Right lobe of liver (tissue), 6 donors: ENCODE results near the gene AFF2. TPM values are rescaled to one million over a fixed set of nuclear protein-coding genes. Genes with fewer than 3 reads are reported as not detected.

Experiments used
- ATAC-seq, 4 donors: fragments of 200-7000 bp; cut with Tn5 transposase; one replicate each; pipeline ENCODE4 v1.9.1; 2020; ENCODE audit warnings: mild to moderate bottlenecking in 4 of 4, moderate library complexity in 4 of 4
- DNase-seq, 3 donors: peaks; one replicate each; pipeline ENCODE4 v3.0.0-alpha.2; 2020
- H3K27ac ChIP-seq, 3 donors: fragments of 200-600 bp; one replicate each; pipeline ENCODE4 v1.8.0; 2022
- H3K27me3 ChIP-seq, 2 donors: fragments of 200-600 bp; one replicate each; pipeline ENCODE4 v1.8.0; 2022
- H3K36me3 ChIP-seq, 4 donors: fragments of 200-600 bp; sonication (generic) in 1 of 4; one replicate each; pipeline versions ENCODE4 v1.5.1 to v1.8.0; 2017 to 2022; ENCODE audit warnings: control low read depth in 1 of 4
- H3K4me1 ChIP-seq, 4 donors: fragments of 200-600 bp; sonication (generic) in 1 of 4; one replicate each; pipeline versions ENCODE4 v1.5.1 to v1.8.0; 2017 to 2022; ENCODE audit warnings: control low read depth in 1 of 4
- H3K4me3 ChIP-seq, 3 donors: fragments of 200-600 bp; one replicate each; pipeline ENCODE4 v1.8.0; 2022
- H3K9me3 ChIP-seq, 4 donors: fragments of 200-600 bp; sonication (generic) in 1 of 4; one replicate each; pipeline versions ENCODE4 v1.5.1 to v1.8.0; 2017 to 2022; ENCODE audit warnings: control low read depth in 1 of 4
- POLR2A ChIP-seq: fragments of 450-650 bp; IDR thresholded peaks from one replicate; pipeline ENCODE4 v1.6.1; 2017; ENCODE audit warnings: antibody characterized with exemption, mild to moderate bottlenecking
- WGBS: methylation state at CpG from one replicate; pipeline ENCODE4 v1.1.6; 2018; ENCODE audit warnings: low coverage, low lambda C conversion rate; ENCODE audit not compliant: insufficient coverage; ENCODE audit errors: missing lambda C conversion rate; 5-methylcytosine and 5-hydroxymethylcytosine counted together
- intact Hi-C, 2 donors: fragments of 100-400 bp; cut with DNase I; formaldehyde crosslinking; loops; one replicate each; pipeline versions ENCODE4 v1.11.2 to v1.14.1; 2022
- total RNA-seq, 6 experiments: library from RNA; depleted of rRNA in 2 of 6; stranded (reverse); fragments of >200 nt in 2 of 6; fragmentation: NEBNext Ultra II Directional in 3 of 6; extraction: Animal tissue kit (Norgen Biotek cat#: 25700) in 3 of 6; gene quantifications; one replicate each; pipeline versions ENCODE4 v1.1.0 to v1.2.4, GENCODE V29; 2016 to 2023
- TF ChIP-seq, protein P1 (sequence below), 4 donors: fragments of 200-600 bp in 3 of 4; fragments of 450-650 bp in 1 of 4; IDR thresholded peaks; one replicate each; pipeline versions ENCODE4 v1.5.1 to v1.8.0; 2016 to 2022; ENCODE audit warnings: antibody characterized with exemption in 4 of 4, mild to moderate bottlenecking in 2 of 4
- donor health status: DM: no; HTN: yes; CAD: no.
- donor health status: DM: no; HTN: no; CAD: no.
- donor health status: DM: no; HTN: no; CAD: no.
- donor health status: DM: no; HTN: yes; CAD: no.
- donor health status: DM: no; HTN: yes; CAD: no.

The AFF2 gene
- total RNA-seq, 6 experiments from 2014 or later = 0.06 to 1.9 (median 0.15) TPM

DNA sequence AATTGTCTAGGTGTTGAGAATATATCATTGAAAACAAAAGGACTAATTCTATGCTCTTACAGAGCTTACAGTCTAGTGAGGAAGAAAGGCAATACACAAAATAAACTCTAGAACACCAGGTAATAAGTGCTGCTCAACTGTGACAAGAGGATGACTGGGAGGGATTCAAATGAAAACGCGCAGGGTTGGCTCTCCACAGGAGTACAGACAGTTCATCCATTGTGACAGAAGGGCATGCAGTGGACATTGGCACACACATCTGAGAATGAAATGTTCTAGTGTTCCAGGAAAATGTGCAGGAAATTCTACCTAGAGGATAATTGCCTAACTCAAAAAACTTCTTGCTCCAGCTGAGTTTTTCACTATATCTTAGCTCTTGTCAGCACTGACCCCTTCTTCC, 512.7 kb downstream of the AFF2 start:
- WGBS = 80% methylated on average over 2 of the region's 2 CpGs
- H3K36me3 ChIP-seq = no peaks in the 10 kb centered on the region
- intact Hi-C loops = no loop called here

DNA sequence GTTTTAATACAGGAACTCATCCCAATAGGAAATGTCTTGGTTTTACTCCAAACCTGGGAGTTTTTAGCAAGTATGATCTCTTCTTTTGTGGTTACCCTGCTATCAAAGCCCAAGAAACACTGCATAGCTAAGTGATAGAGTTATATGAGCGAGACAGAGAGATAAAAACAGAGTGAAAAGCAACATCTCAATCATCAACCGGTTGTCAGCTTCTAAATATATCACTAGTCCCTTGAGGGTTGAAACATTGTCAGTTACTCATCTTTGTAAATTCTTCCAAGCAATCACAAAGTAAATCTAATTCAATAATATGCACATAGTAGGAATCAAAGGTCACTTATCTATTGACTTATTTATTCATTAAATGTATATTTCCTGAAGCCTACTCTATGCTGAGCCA, 520.7 kb downstream of the AFF2 start:
- ATAC-seq (no peak), DNase-seq (no peak)
- H3K9me3 ChIP-seq = peaks cover 0 to 7% (median 0%) of the 10 kb centered on the region in 4 donors
- no peaks in the 10 kb centered on the region for H3K27me3 ChIP-seq
- H3K36me3 ChIP-seq = no peaks in the 10 kb centered on the region
- TF ChIP-seq, protein P1, sequence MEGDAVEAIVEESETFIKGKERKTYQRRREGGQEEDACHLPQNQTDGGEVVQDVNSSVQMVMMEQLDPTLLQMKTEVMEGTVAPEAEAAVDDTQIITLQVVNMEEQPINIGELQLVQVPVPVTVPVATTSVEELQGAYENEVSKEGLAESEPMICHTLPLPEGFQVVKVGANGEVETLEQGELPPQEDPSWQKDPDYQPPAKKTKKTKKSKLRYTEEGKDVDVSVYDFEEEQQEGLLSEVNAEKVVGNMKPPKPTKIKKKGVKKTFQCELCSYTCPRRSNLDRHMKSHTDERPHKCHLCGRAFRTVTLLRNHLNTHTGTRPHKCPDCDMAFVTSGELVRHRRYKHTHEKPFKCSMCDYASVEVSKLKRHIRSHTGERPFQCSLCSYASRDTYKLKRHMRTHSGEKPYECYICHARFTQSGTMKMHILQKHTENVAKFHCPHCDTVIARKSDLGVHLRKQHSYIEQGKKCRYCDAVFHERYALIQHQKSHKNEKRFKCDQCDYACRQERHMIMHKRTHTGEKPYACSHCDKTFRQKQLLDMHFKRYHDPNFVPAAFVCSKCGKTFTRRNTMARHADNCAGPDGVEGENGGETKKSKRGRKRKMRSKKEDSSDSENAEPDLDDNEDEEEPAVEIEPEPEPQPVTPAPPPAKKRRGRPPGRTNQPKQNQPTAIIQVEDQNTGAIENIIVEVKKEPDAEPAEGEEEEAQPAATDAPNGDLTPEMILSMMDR (IDR thresholded peaks at IDR 0.05) = no peak
- no peak for TF ChIP-seq POLR2A
- 52% methylated on average over 2 of the region's 2 CpGs for WGBS
- H3K4me3 ChIP-seq = no peak overlapping the region
- H3K27ac ChIP-seq = no peak overlapping the region
- intact Hi-C loops = no loop called here
- H3K4me1 ChIP-seq = no peaks in the 10 kb centered on the region

More for the DNA sequence above, 512.7 kb downstream of the AFF2 start:
- DNase-seq (no peak), ATAC-seq (no peak)
- TF ChIP-seq, protein P1 (IDR thresholded peaks at IDR 0.05) = no peak
- no peak for TF ChIP-seq POLR2A
- H3K4me1 ChIP-seq = no peaks in the 10 kb centered on the region
- H3K9me3 ChIP-seq = no peaks in the 10 kb centered on the region
- no peak overlapping the region for H3K27ac ChIP-seq
- no peaks in the 10 kb centered on the region for H3K27me3 ChIP-seq
- H3K4me3 ChIP-seq = no peak overlapping the region

DNA sequence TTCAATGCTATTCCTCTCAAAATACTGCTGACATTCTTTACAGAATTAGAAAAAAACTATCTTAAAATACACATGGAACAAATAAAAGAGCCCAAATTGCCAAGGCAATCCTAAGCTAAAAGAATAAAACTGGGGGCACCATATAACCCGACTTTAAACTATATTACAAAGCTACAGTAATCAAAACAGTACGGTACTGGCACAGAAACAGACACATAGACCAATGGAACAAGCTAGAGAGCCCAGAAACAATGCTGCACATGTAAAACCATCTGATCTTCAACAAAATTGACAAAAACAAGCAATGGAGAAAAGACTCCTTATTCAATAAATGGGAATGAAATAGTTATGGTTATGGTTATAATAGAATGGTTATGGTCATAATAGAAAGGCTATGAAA, 522.1 kb downstream of the AFF2 start:
- DNase-seq = no peak
- H3K4me1 ChIP-seq = no peaks in the 10 kb centered on the region
- H3K4me3 ChIP-seq = no peak overlapping the region
- H3K27ac ChIP-seq = no peak overlapping the region
- no peaks in the 10 kb centered on the region for H3K36me3 ChIP-seq
- 38% methylated on average over 2 of the region's 2 CpGs for WGBS
- no peak for ATAC-seq
- no peaks in the 10 kb centered on the region for H3K27me3 ChIP-seq
- TF ChIP-seq, protein P1 (IDR thresholded peaks at IDR 0.05) = no peak
- no peak for TF ChIP-seq POLR2A
- intact Hi-C loops = no loop called here
- peaks cover 0 to 7% (median 0%) of the 10 kb centered on the region in 4 donors for H3K9me3 ChIP-seq

DNA sequence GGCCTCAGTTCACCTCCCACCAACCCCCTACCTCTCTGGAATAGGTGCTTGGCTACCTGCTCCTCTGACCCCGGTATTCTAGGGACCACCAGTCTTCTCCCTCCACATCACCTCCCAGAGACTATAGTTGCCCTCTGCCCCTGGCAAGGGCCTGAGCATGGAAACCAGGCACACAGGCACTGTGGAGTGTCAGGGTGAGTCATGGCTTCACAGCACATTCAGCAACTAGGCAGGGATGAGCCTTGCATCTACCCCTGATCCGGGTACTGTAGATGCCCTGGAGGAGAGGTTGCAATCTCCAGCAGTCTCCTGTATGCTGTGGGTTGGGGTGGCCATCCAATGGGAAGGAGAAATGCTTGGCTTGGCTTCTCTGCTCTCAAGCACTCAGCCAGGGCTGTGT, 532.0 kb downstream of the AFF2 start:
- Histone ChIP-seq H3K4me1 (no peaks in the 10 kb centered on the region), H3K9me3 (no peaks in the 10 kb centered on the region), H3K4me3 (no peak overlapping the region), H3K27ac (no peak overlapping the region), H3K36me3 (no peaks in the 10 kb centered on the region), H3K27me3 (no peaks in the 10 kb centered on the region)
- 24% methylated on average over 2 of the region's 2 CpGs for WGBS
- TF ChIP-seq POLR2A = no peak
- TF ChIP-seq, protein P1 (IDR thresholded peaks at IDR 0.05) = no peak
- DNase-seq (no peak), ATAC-seq (no peak)
- intact Hi-C loops = no loop called here

DNA sequence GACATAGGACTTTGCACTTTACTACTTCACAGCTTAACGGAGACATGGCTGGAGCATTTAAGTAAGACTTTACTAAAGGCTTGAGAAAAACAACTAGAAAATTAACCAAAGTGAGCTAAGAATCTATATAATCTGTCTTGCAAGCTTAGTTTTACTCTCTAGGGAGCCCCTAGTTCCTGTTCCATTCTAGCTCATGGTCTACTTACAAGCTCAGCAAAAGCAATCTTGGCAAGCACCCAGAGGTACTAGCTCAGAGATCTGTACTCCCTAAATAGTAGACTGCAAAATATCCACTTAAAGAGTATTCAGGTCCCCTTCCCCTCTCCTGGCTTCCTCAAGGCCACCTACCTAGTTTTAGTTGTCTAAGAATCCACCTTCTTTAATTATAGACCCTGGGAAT, 535.7 kb downstream of the AFF2 start:
- intact Hi-C loops = no loop called here
- Histone ChIP-seq H3K36me3 (no peaks in the 10 kb centered on the region), H3K4me1 (no peaks in the 10 kb centered on the region), H3K9me3 (no peaks in the 10 kb centered on the region), H3K27me3 (no peaks in the 10 kb centered on the region), H3K4me3 (no peak overlapping the region), H3K27ac (no peak overlapping the region)
- TF ChIP-seq, protein P1 (IDR thresholded peaks at IDR 0.05) = no peak
- TF ChIP-seq POLR2A = no peak
- whole genome bisulfite sequencing = 50% methylated on average over 1 of the region's 1 CpG
- no peak for DNase-seq
- ATAC-seq = peak in 1 of 4 donors; percentile 38
